HepG2 (cell line): Measurements from ENCODE around the gene MRPL28. TPM values are rescaled to one million over a fixed set of nuclear protein-coding genes. Genes with fewer than 3 reads are reported as not detected.

Experiments used
- ATAC-seq: fragments of 200-7000 bp; cut with Tn5 transposase; 3 replicates; pipeline ENCODE4 v1.9.1; 2020; ENCODE audit warnings: mild to moderate bottlenecking, moderate library complexity
- BruUV-seq: library from RNA; stranded (reverse); fragments of 400-500 nt; replicated peaks from 2 replicates; lab custom pipeline; 2021; lab: Mats Ljungman, UMichigan
- CTCF ChIA-PET: fragments of 300-600 bp; formaldehyde crosslinking; extraction: SDS; loops from one replicate; lab custom pipeline; 2021; ENCODE audit warnings: low total read pairs, inconsistent platforms, low intra/inter-chr PET ratio; lab: Yijun Ruan, JAX
- POLR2A ChIA-PET: fragments of 350-600 bp; sonication (Branson Sonifier 250); formaldehyde crosslinking; loops from one replicate; lab custom pipeline; 2020; ENCODE audit warnings: antibody characterized with exemption, inconsistent platforms; lab: Yijun Ruan, JAX
- DNase-seq: peaks from one replicate; pipeline ENCODE4 v3.0.0-alpha.2; 2015; ENCODE audit warnings: low spot score
- FAIRE-seq: peaks from 3 replicates; lab custom pipeline; 2011; peaks lifted over from hg19 to GRCh38; lab: Jason Lieb, UNC
- H2AFZ ChIP-seq: one replicate; pipeline ENCODE4 v1.6.1; 2011; ENCODE audit warnings: low read length, inconsistent platforms
- H3K27ac ChIP-seq: fragments of 300-600 bp; 3 replicates; pipeline ENCODE4 v1.8.0; 2011; ENCODE audit warnings: mixed run types, mild to moderate bottlenecking, mixed read lengths, low read length, inconsistent platforms; ENCODE audit not compliant: insufficient read depth; ENCODE audit errors: extremely low read length
- H3K27me3 ChIP-seq, 2 experiments: fragments of 200-600 bp in 1 of 2; 2 replicates in 1 of 2; 3 replicates in 1 of 2; pipeline versions ENCODE4 v1.6.0 to v1.8.0; 2011; ENCODE audit warnings: low read length in 2 of 2, mild to moderate bottlenecking in 2 of 2, moderate library complexity in 2 of 2, inconsistent platforms in 1 of 2; ENCODE audit not compliant: insufficient read depth in 2 of 2, control insufficient read depth in 1 of 2
- H3K36me3 ChIP-seq, 2 experiments: fragments of 200-600 bp in 1 of 2; replicated peaks in 1 of 2; 2 replicates in 1 of 2; 3 replicates in 1 of 2; pipeline versions ENCODE4 v1.5.1 to v1.8.0; 2011; ENCODE audit warnings: low read length in 2 of 2, inconsistent platforms in 1 of 2; ENCODE audit not compliant: insufficient read depth in 2 of 2, control insufficient read depth in 1 of 2
- H3K4me1 ChIP-seq: 2 replicates; pipeline ENCODE4 v1.5.1; 2012; ENCODE audit warnings: low read length, inconsistent platforms; ENCODE audit not compliant: insufficient read depth
- H3K4me2 ChIP-seq: 2 replicates; pipeline ENCODE4 v1.6.0; 2011; ENCODE audit warnings: low read depth, low read length, inconsistent platforms
- H3K4me3 ChIP-seq, 3 experiments: fragments of 200-600 bp in 1 of 3; sonication (generic), shearing (Covaris generic) in 1 of 3; replicated peaks in 1 of 3; 2 replicates each; pipeline ENCODE4 v1.5.1; 2011 to 2016; ENCODE audit warnings: low read length in 3 of 3, inconsistent platforms in 2 of 3, low read depth in 2 of 3, mild to moderate bottlenecking in 2 of 3, control low read depth in 1 of 3, mixed read lengths in 1 of 3; ENCODE audit not compliant: insufficient read depth in 1 of 3
- H3K79me2 ChIP-seq: one replicate; pipeline ENCODE4 v1.6.1; 2011; ENCODE audit warnings: low read length, inconsistent platforms; ENCODE audit not compliant: insufficient read depth
- H3K9ac ChIP-seq: 2 replicates; pipeline ENCODE4 v1.6.0; 2011; ENCODE audit warnings: mild to moderate bottlenecking, low read depth, low read length, inconsistent platforms; ENCODE audit not compliant: insufficient read depth
- H3K9me3 ChIP-seq: 2 replicates; pipeline ENCODE4 v1.5.1; 2012; ENCODE audit warnings: mild to moderate bottlenecking, low read length
- H4K20me1 ChIP-seq: 2 replicates; pipeline ENCODE4 v1.6.0; 2011; ENCODE audit warnings: inconsistent platforms, mild to moderate bottlenecking, low read length, moderate library complexity; ENCODE audit not compliant: insufficient read depth
- ATF5 ChIP-seq: sonication (generic); formaldehyde crosslinking; IDR thresholded peaks from 2 replicates; pipeline ENCODE4 v1.4.0; 2020; ENCODE audit warnings: mild to moderate bottlenecking, low read depth, missing genetic modification reagents
- DNMT1 ChIP-seq: sonication (generic); formaldehyde crosslinking; IDR thresholded peaks from 2 replicates; pipeline ENCODE4 v1.5.1; 2020; ENCODE audit warnings: mild to moderate bottlenecking, missing genetic modification reagents
- DZIP1 ChIP-seq: sonication (generic); formaldehyde crosslinking; IDR thresholded peaks from 2 replicates; pipeline ENCODE4 v1.5.0; 2020; ENCODE audit warnings: mild to moderate bottlenecking, missing genetic modification reagents
- MAZ ChIP-seq, 2 experiments: sonication (generic) in 1 of 2; formaldehyde crosslinking in 1 of 2; IDR thresholded peaks; 2 replicates each; pipeline versions ENCODE4 v1.5.0 to v1.6.1; 2012 to 2020; ENCODE audit warnings: low read depth in 2 of 2, mild to moderate bottlenecking in 2 of 2, borderline replicate concordance in 1 of 2, improper control_type of control experiment in 1 of 2, low read length in 1 of 2, missing genetic modification reagents in 1 of 2, moderate library complexity in 1 of 2
- MTERF4 ChIP-seq: sonication (generic); formaldehyde crosslinking; IDR thresholded peaks from 2 replicates; pipeline ENCODE4 v1.8.0; 2023; ENCODE audit warnings: mild to moderate bottlenecking, missing genetic modification reagents
- MYPOP ChIP-seq: sonication (generic); formaldehyde crosslinking; IDR thresholded peaks from 2 replicates; pipeline ENCODE4 v1.8.1; 2023; ENCODE audit warnings: mild to moderate bottlenecking, moderate library complexity, missing genetic modification reagents
- SAP130 ChIP-seq: IDR thresholded peaks from 2 replicates; pipeline ENCODE4 v1.6.1; 2016; ENCODE audit warnings: low read depth
- SNAPC2 ChIP-seq: sonication (generic); formaldehyde crosslinking; IDR thresholded peaks from 2 replicates; pipeline ENCODE4 v1.8.1; 2022; ENCODE audit warnings: mild to moderate bottlenecking, missing genetic modification reagents
- SRY ChIP-seq: sonication (generic); formaldehyde crosslinking; IDR thresholded peaks from 2 replicates; pipeline ENCODE4 v1.8.0; 2022; ENCODE audit warnings: mild to moderate bottlenecking, missing genetic modification reagents
- WIZ ChIP-seq: sonication (generic); formaldehyde crosslinking; IDR thresholded peaks from 2 replicates; pipeline ENCODE4 v1.5.1; 2020; ENCODE audit warnings: mild to moderate bottlenecking, missing genetic modification reagents
- ZBTB38 ChIP-seq: sonication (generic); formaldehyde crosslinking; IDR thresholded peaks from 2 replicates; pipeline ENCODE4 v1.5.1; 2020; ENCODE audit warnings: mild to moderate bottlenecking, missing genetic modification reagents
- ZNF20 ChIP-seq: sonication (generic); formaldehyde crosslinking; IDR thresholded peaks from 2 replicates; pipeline ENCODE4 v1.4.0; 2020; ENCODE audit warnings: mild to moderate bottlenecking, moderate library complexity, missing genetic modification reagents
- ZNF446 ChIP-seq: sonication (generic); formaldehyde crosslinking; IDR thresholded peaks from 2 replicates; pipeline ENCODE4 v1.5.0; 2020; ENCODE audit warnings: mild to moderate bottlenecking, missing genetic modification reagents
- ZNF558 ChIP-seq: sonication (generic); formaldehyde crosslinking; IDR thresholded peaks from 2 replicates; pipeline ENCODE4 v1.9.0; 2022; ENCODE audit warnings: mild to moderate bottlenecking, missing genetic modification reagents, borderline replicate concordance
- ZNF652 ChIP-seq: IDR thresholded peaks from 2 replicates; pipeline ENCODE4 v1.6.1; 2016; ENCODE audit warnings: low read depth, borderline replicate concordance
- WGBS: methylation state at CpG from one replicate; pipeline ENCODE4 v1.1.6; 2017; ENCODE audit warnings: low lambda C conversion rate; 5-methylcytosine and 5-hydroxymethylcytosine counted together
- in situ Hi-C: cut with HindIII; loops from 2 replicates; pipeline ENCODE4 v1.10.0; 2017; ENCODE audit warnings: low pct_unique_long_range_greater_than_20kb; ENCODE audit not compliant: extremely low pct_ligation_motif_present
- intact Hi-C: fragments of 100-400 bp; cut with micrococcal nuclease; formaldehyde crosslinking; loops from one replicate; pipeline ENCODE4 v1.10.0; 2022; ENCODE audit not compliant: unreplicated experiment
- polyA plus RNA-seq, 8 experiments: library from polyadenylated mRNA; depleted of rRNA in 3 of 8; stranded (reverse) in 7 of 8; unstranded in 1 of 8; fragments of >200 nt; fragmentation: Illumina TruSeq in 4 of 8; extraction: Trizol in 4 of 8; gene quantifications; 2 replicates each; pipeline versions ENCODE4 v1.2.1 to v1.2.3, GENCODE V29; 2011 to 2016; ENCODE audit warnings: low read depth in 4 of 8, missing spikeins in 1 of 8, mixed read lengths in 1 of 8; ENCODE audit not compliant: insufficient read depth in 1 of 8
- total RNA-seq, 5 experiments: library from RNA; depleted of rRNA; stranded (reverse); fragments of >200 nt; fragmentation: Illumina TruSeq; extraction: Trizol; gene quantifications; 2 replicates each; pipeline ENCODE4 v1.2.3, GENCODE V29; 2016; ENCODE audit warnings: low read depth in 1 of 5

Gene MRPL28
- total and polyA plus RNA-seq, 2 of the 13 experiments (the other 11 are each of a cell fraction or from before 2014, with no cell fraction given) = 114 to 135 TPM

GRCh38 chr16:361341-361871 lies 8.9 kb downstream of the MRPL28 start:
- CTCF ChIA-PET = interaction anchor here (1.3 to 1.4 kb wide), 2 partner anchors 58 to 88 kb away, joined by 6 to 8 read pairs; no protein-coding TSS in a partner anchor
- DNase-seq = no peak
- 0 out of 6 replicates have a peak overlapping the region, but pooled peaks of 1 of the 3 experiments have one; percentile 73 for H3K4me3 ChIP-seq
- H3K9ac ChIP-seq = no peak overlapping the region
- H3K27ac ChIP-seq = peak overlapping the region; percentile 45
- BruUV-seq = no TSS peak
- POLR2A ChIA-PET = interaction anchor here (2.7 kb wide), 1 partner anchor 9 kb away, joined by 15 read pairs; the partner anchor contains the start of gene AXIN1
- H3K9me3 ChIP-seq = no peaks in the 10 kb centered on the region
- WGBS = over 99% methylated on average over 13 of the region's 30 CpGs
- in situ Hi-C loops = loop anchor here (5.0 kb wide), 1 partner anchor 89 kb away; no protein-coding TSS in a partner anchor
- H3K79me2 ChIP-seq = no peaks in the 10 kb centered on the region
- peaks cover 1 to 13% of the 10 kb centered on the region in 2 experiments; a peak in 4 of 5 replicates for H3K27me3 ChIP-seq
- peak overlapping the region; percentile 90 for H3K4me2 ChIP-seq
- ATAC-seq = peak; percentile 1; the same call in 2 of the 3 replicates
- intact Hi-C loops = loop anchor here (5.0 kb wide), 2 partner anchors 134 to 244 kb away; partner anchors contain the start of gene LUC7L
- H4K20me1 ChIP-seq = no peaks in the 10 kb centered on the region
- peaks cover 0 to 2% of the 10 kb centered on the region in 2 experiments; a peak in 1 of 5 replicates for H3K36me3 ChIP-seq
- H2AFZ ChIP-seq = no peak overlapping the region
- no peak for FAIRE-seq
- peaks cover 93% of the 10 kb centered on the region for H3K4me1 ChIP-seq
- no peak for TF ChIP-seq DNMT1 (CRISPR knock-in tag)
- TF ChIP-seq MYPOP (CRISPR knock-in tag) = 0 out of 2 replicates have a peak, but pooled peaks have one; percentile 7
- no peak for TF ChIP-seq ATF5 (CRISPR knock-in tag)
- peak; percentile 62; the same call in 1 of the 2 replicates for TF ChIP-seq ZNF446 (CRISPR knock-in tag)
- no peak for TF ChIP-seq SAP130 (CRISPR knock-in tag)
- TF ChIP-seq WIZ (CRISPR knock-in tag) = 0 out of 2 replicates have a peak, but pooled peaks have one; percentile 22
- TF ChIP-seq MTERF4 (CRISPR knock-in tag) = peak; percentile 75; the same call in 1 of the 2 replicates
- no peak for TF ChIP-seq ZNF652 (CRISPR knock-in tag)
- no peak; the same call in 1 of the 2 replicates for TF ChIP-seq SRY
- TF ChIP-seq ZNF558 (CRISPR knock-in tag) = 0 out of 2 replicates have a peak, but pooled peaks have one; percentile 1
- no peak for TF ChIP-seq DZIP1
- TF ChIP-seq SNAPC2 (CRISPR knock-in tag) = no peak
- peak; percentile 59 for TF ChIP-seq ZBTB38 (CRISPR knock-in tag)
- no peak for TF ChIP-seq ZNF20 (CRISPR knock-in tag)
- TF ChIP-seq MAZ (IDR thresholded peaks at IDR 0.05; ENCODE audit: borderline replicate concordance, low read depth, low read length) = no peak
- no peak for TF ChIP-seq MAZ (CRISPR knock-in tag; IDR thresholded peaks at IDR 0.05; ENCODE audit: low read depth)
